Suprapubic skin (tissue), 3 donors: ENCODE results near the gene CEACAM16.

Source experiments
- EP300 ChIP-seq: sonication (generic); formaldehyde crosslinking; IDR thresholded peaks from one replicate; pipeline ENCODE4 v1.6.1; 2017; ENCODE audit warnings: antibody characterized with exemption
- POLR2A ChIP-seq, 2 donors: fragments of 450-650 bp; IDR thresholded peaks; one replicate each; pipeline ENCODE4 v1.6.1; 2017; ENCODE audit warnings: antibody characterized with exemption in 2 of 2, mild to moderate bottlenecking in 2 of 2, moderate library complexity in 2 of 2
- TF ChIP-seq, protein P1 (sequence below), 2 donors: fragments of 200-600 bp in 1 of 2; fragments of 450-650 bp in 1 of 2; sonication (generic) in 1 of 2; IDR thresholded peaks; one replicate each; pipeline ENCODE4 v1.5.1; 2016 to 2019; ENCODE audit warnings: antibody characterized with exemption in 2 of 2, mild to moderate bottlenecking in 1 of 2, moderate library complexity in 1 of 2

- TF ChIP-seq, protein P1, sequence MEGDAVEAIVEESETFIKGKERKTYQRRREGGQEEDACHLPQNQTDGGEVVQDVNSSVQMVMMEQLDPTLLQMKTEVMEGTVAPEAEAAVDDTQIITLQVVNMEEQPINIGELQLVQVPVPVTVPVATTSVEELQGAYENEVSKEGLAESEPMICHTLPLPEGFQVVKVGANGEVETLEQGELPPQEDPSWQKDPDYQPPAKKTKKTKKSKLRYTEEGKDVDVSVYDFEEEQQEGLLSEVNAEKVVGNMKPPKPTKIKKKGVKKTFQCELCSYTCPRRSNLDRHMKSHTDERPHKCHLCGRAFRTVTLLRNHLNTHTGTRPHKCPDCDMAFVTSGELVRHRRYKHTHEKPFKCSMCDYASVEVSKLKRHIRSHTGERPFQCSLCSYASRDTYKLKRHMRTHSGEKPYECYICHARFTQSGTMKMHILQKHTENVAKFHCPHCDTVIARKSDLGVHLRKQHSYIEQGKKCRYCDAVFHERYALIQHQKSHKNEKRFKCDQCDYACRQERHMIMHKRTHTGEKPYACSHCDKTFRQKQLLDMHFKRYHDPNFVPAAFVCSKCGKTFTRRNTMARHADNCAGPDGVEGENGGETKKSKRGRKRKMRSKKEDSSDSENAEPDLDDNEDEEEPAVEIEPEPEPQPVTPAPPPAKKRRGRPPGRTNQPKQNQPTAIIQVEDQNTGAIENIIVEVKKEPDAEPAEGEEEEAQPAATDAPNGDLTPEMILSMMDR (IDR thresholded peaks at IDR 0.05) = no peak
- TF ChIP-seq POLR2A (IDR thresholded peaks at IDR 0.05) (no peak), EP300 (no peak)
These were observed 13.1 kb upstream of the CEACAM16 start for GRCh38 chr19:44685877-44686276.
